NCI-H1930 (cell line): ENCODE measurements around the gene FBXL7.

Experiments
- DNase-seq, 2 experiments: peaks; one replicate each; lab custom pipeline; 2025; lab: John Stamatoyannopoulos, UW

FBXL7 gene

DNA sequence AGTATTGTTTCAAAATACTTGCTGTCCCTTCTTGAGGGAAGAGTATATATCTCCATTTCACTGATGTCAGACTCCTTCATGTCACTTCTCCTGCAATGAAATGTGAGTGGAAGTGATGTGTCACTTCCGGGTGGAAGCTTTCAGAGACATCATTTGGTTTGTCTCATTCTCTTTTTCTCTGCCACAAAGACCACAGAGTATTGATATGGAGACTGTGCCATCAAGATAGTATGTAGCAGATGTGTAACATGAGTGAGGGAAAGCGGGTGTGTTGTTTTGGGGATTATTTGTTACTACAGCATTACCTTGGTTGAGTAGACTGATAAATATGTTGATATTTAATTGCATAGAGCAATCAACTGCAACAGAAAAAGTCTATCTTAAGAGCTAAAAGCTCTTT lies 169.8 kb downstream of the FBXL7 start:
- DNase-seq = no peak

DNA sequence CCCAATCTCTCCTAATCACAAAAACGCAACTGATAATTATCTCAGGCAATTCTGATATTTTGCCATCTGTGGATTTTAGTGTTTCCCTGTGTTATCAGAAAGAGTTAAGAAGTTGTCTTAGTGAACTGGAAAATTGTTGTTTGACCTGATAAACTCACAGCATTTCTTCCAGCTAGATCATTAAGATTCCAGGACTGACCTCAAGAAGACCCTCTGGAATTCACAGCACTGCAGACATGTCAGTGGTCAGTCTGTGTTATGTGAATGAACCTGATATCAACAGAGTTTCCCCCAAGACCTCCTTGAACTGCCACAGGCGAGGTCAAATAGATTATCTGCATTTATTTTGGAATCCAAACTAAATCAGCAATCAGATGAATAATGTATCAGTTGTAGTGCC lies 174.7 kb downstream of the FBXL7 start:
- DNase-seq = no peak

DNA sequence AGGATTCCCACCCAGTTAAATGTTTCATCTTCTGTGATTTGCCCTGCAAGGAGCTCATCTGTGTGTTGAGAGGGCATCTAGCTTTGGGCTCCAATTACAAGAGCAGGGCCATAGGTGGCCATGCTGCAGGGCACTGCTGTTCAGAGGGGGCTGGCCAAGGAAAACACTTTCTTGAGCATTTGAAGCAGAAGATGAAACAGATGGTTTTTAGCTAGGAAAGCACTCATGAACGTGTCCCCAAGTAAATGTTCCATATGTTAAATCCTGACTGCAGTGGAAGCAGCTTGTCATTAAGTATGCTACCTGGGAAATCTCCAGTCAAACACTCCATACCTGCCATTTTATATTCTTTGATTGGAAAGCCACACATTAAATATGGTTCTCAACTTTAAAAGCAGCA lies 176.6 kb downstream of the FBXL7 start:
- no peak for DNase-seq

DNA sequence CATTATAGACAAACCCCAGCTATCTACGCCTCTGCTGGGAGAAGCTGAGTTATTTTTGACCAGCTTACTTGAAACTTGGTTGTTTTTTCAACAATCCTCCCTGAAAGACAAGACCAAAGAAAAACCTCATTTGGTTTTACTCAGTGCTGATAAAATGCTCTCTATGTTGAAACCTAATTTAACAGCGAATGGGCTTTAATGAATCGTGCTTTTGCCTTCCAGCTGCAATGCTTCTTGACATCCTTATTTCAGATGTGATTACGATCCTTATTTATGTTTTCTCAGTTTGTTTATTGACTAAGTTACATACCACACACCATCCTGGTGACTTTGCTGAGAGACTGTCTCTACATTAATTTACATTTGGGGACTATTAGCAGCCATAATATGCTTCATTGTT lies 179.2 kb downstream of the FBXL7 start:
- DNase-seq = no peak

DNA sequence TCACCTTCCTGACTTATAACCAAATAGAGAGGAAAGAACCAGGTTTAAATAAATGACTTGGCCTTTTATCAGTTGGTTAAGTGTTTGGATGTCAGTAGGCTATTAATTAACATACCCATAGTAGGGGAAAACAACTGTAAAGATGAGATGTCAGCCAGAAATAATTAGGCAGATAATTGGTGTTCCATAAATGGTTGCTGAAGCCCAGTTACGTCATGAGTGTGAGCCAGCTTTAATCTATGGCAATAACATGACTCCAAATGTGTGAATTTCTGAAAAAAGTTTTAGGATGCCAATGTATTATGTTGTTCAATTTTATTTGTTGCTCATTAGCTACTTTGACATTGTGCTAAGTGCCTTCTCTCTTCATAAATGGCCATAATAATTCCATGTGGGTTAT lies 180.5 kb downstream of the FBXL7 start:
- no peak for DNase-seq

DNA sequence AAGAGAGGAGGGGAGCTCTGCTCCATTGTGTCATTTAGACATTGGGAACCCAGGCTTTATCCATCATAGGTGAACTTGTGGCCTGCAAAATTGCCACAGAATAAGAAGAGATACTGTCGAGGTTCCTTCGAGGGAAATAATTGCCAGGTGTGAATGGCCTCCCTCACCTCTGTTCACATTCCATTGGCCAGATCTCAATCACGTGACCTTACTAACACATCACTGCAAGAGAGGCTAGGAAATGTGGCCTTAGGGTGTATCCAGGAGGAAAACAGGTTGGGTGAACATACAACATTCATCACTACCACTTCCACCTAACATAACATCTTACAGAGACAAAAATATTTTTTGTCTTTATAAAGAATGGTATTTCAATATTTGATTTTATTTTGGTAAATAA lies 182.1 kb downstream of the FBXL7 start:
- DNase-seq = no peak

DNA sequence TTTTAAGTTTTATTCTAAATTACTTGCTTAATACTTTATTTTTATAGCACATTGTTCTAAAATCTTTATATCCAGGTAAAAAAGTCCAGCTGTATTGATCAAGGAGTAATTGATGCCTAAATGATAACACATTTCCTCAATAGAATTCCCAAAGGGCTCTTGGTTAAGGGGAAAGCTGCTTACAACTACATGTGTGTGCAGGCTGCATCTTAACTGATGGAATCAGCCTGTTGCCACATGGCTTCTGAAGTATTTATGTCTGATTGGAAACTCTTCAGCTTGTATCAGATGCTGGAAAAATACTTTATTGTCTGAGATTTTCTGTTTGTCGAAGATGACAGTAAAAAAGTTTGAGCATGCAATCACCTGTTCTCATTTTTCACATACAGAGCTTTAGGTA lies 182.6 kb downstream of the FBXL7 start:
- DNase-seq = no peak

DNA sequence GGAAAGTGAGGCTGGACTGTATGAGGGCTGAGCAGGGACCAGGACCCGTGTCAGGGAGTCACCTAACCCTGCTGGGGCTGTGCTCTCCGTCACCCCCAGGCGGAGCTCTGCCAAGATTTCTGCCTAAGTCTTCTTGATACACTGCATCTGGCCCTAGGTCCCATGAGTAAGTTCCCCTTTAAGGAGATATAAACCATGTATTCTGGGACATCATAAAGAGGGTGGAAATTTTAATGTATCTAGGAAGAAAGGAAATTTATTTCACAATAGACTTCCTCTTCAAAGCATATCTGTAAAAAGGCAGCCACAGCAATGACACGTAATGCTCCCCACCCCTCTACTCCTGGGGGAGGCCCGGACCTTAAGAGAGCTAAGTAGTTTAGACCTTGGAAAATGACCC lies 183.4 kb downstream of the FBXL7 start:
- peak in 1 of 2 experiments; percentile 21 for DNase-seq

DNA sequence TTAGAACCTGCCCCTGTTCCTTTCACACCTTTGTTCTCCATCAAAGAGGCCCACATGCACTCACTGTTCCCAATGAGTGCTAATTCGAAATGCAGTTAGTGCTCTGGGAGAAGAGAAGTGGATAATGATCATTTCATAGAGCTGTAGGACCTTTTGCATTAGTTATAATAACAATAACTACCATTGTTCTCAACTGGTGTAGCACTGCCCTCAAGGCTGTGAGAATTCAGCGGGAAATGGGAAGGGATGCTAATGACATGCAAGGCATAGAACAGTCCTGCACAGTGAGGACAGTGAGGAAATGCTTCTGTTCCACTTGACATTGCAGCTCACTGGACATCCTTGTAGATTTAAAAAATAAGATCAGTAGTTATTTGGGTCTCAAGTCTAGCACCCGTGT lies 187.4 kb downstream of the FBXL7 start:
- no peak for DNase-seq

DNA sequence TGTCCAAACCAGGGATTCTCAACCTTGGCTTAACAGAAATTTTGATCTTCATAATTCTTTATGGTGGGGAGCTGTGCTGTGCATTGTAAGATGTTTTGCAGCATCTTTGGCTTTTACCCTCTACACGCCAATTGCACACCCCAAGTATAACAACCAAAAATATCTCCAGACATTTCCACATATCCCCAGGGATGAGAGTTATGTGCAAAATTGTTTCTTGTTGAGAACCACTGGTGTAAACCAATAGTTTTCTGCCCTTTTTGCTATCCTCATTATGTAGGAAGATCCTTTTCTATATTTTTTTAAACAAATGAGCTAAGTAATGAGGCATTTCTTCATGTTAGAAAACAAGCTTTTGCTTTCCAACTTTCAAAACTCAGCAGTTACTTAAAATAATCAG lies 189.9 kb downstream of the FBXL7 start:
- no peak for DNase-seq

DNA sequence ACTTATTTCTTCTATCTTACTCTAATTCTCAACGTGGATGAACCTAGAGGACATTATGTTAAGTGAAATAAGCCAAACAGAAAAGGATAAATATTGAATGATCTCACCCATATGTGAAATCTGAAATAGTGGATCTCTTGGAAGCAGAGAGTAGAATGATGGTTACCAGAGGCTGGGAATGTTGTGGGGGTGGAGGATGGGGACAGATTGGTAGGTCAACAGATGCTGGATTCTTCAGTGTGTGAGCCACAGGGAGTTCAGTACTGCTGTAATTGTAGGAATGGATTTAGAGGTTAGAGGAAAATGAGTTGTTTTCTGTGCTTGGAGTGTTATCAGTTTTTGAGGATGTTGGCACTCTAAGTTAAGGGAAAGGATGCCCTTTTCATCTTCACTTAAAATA lies 190.6 kb downstream of the FBXL7 start:
- no peak for DNase-seq

DNA sequence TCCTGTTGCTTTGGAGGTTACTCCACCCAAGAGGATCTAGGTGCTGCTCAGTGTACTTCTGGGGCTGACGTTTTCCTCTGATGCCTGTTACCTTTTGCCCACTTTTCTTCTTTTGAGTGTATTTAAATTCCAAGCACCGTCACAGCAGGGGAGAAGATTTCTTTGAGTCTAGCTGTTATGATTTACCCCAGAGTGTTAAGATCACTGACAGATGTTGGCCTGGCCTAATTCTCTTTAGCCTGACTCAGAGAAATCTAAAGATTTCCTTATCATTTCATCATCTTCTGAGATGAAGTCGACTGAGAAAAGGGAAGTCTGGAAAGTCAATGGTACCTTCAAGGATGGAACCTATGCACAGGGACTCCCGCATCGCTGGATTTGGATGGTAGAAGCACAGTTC lies 191.5 kb downstream of the FBXL7 start:
- DNase-seq = no peak

DNA sequence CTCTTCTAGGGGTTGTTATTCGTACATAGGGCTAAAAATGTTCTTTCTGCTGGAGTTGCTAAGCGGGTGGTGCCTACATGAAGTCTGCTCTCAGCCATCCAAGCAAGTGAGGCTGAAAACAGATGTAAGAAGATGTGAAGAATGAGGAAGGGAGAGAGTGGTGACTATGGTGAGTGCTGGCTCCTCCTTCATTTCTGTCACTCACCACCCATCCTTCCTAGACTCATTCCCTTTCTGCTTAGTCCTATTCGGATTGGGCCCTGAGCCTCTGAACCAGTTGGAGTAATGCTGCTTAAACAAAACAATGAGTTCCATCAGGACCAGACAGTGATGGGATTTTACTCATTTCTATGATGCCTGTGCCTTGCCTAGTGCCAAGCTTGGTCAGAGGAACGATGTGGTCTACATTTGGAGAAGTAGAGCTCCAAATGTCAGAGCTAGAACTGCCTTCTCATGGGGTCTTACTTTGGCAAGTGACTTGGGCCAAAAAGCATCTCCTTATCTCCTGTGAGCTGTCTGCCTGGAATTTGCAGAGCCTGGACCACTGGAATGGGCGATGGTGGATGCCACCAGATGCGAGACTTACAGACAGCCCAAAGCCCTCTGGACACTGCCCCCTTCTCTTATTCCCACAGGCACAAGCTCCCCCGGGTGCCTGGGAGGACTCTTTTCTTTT lies 192.9 kb downstream of the FBXL7 start:
- DNase-seq = no peak

DNA sequence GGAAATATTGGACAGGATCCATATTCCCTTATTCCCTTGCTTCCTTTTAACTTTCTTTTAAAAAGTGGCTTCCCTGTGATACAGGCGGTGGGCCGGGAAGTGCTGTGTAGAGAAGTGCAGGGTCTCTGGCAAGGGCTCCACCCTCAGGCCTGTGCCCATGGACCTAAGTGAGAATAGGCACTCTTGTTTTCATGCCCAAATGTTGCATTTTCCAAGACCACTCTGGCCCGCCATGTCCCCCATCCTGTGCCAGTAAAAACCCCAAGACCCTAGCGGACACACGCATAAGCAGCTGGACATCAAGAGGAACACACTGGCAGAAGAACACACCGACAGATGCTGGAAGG lies 193.4 kb downstream of the FBXL7 start:
- no peak for DNase-seq

DNA sequence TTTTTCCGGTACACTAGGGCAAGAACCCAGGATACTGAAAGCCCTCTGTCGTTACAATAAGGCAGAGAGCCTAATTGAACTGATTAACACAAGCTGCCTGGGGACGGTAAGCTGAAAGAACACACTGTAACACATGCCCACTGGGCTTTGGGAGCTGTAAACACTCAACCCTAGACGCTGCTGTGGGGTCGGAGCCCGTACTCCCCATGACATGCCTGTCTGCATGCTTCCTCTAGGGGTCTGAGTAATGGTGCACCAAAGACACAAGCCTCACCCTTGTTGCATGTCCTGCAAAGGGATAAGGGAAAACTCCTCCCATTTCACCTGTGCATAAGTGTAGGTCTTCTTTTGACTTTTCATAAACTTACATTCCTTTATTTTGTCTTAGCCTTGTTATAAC lies 194.0 kb downstream of the FBXL7 start:
- DNase-seq = no peak

DNA sequence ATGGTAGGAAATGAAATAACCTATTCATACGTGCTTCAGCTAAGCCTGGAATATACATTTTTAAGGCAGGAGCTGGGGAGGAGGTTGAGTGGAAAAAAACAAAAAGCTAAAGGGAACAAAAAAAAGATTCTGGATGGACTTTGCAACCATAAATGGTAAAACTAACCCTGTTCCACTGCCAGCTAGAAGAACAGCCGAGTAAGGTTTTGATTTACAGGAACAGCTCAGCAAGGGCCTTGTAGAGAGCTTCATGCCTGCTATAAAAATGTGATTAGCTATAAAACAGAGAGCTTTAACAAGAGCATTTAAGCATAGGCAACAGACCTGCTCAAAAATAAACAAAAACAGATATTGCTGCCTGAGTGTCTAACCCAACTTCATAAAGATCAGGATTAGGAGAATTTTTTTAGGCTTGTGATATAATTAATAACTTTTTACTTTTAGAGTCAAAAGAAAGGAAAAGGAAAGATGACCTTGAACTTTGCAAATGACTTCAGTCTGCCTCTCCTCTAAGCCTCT lies 194.8 kb downstream of the FBXL7 start:
- DNase-seq = no peak

DNA sequence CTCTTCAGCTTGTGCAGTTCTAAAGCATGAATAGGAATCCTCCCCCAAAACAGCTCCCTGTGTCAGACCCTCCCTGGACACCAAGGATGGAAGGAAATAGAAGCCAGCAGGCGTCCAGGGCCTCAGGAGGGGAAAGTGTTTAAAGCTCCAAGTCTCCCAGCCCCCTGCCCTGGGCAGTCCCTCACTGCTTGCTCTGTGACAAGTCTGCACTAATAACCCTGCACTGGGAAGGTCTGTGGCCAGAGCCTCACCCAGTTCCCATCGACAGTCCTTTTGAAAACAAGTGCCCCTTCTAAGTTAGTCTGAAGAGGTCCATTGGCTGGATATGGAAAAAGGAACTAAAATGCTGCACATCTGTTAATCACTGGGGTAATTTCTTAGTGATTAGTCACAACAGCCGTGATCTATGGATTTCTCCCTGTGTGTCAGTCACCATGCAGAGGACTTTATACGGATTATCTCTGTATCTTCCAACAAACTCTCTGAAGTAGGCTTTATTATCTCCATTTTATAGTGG lies 195.3 kb downstream of the FBXL7 start:
- no peak for DNase-seq

DNA sequence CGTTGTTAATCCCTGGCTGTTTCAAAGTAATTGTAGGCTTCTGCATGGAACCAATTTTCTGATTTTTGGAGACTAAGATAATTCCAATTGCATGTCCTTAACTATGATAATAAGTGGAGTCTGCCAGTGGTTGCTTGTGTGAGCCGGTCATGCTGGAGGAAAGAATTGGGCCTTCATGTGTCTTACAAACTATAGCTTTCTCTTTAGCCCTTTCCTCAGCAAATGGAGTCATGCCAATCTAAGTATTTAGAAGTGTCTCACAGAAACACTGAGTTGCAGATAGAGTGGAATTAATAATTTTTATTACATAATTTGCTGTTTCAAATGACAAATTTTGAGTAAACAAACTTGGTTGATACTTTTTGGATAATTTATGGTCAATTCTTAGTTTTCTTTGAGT lies 200.4 kb downstream of the FBXL7 start:
- no peak for DNase-seq

DNA sequence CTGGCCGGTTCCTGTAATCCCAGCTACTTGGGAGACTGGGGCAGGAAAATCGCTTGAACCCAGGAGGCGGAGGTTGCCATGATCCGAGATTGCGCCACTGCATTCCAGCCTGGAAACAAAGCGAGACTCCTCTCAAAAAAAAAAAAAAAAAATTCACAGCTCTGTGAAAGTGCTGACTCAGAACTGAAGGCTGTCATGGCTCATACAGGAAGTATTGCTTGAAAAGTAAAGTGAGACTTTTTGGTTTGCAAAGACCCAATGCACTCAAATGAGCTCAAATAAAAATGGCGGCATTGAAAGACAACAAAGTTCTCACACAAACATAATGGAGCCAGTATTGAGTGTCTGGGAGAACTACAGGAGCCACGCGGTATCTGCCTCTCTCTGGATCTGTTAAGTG lies 202.1 kb downstream of the FBXL7 start:
- DNase-seq = no peak

DNA sequence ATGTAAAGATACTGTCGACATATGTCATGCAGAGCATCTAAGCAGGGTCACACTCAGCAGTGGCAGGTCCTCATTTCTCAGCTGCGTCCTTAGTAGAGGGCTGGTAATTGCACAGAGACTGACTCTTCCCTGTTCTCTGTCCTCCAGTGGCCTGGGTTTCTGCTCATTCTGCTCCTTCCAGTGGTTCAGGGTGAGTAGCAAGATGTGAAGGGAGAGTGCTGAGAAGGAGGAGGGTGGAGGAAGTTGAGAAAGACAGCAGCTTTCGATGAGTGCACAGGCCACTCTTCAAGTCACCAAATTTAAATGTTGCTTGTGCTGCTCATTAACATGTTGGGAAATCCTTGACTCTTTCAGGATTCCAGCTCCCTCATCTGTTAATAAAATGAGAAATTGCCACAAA lies 203.9 kb downstream of the FBXL7 start:
- DNase-seq = no peak

DNA sequence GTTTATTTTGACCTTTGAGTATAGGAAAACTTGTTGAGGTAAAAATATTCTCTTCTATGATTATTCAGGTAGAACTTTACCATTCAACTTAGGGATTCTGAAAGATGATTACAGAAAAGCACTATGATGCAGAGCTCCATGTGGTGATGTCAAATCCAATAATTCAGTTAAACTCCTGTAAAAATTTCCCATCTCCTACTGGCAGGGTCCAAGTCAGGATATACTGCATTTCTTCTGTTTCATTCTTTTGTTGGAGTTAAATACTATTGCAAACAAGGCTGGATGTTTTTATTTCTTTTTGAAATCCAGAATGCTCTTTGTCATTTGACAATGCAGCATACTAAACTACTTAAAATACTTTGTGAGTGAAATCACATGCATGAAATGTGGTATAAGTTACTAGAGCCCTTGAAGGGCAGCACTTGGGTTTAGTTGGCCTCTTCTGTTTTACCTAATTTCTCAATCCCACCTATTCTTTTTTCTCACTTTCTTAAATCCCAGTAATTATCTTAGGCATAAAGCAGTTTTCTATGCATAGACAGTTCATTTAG lies 204.5 kb downstream of the FBXL7 start:
- no peak for DNase-seq

DNA sequence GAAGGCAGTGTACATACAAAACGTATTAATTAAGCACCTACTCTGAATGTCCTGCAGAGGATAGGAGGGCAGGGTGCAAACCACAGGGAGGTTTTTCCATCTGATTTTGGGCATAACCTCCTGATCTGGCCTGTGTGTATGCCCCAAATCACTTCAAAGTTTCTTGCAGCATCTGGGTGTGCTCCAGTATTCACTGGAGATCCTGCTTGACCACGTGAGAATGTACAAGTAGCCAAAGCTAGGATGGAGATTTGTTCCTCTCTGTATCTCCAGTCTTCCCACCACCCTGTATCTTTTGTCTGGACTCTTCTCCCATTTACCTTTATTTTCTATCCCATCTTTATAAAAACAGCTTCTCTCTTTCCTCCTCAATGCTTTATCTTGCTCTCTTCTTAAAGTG lies 207.7 kb downstream of the FBXL7 start:
- no peak for DNase-seq

DNA sequence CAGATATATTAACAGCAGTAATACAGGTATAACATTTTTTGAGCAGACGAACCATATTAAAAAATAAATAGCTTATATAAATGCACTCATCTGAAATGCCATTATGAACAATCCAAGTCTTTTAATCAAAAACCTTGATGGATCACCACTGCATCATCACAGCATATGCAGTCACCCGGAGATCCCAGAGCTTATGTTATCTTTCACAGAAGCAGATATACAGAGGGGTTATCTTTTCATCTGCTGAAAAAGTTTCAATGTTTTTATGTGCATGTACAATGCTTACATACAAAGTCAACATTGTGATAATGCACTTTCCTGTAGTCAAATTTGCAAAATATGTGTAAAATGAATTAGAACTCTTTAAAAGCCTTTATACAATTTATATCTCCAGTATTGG lies 211.9 kb downstream of the FBXL7 start:
- no peak for DNase-seq

DNA sequence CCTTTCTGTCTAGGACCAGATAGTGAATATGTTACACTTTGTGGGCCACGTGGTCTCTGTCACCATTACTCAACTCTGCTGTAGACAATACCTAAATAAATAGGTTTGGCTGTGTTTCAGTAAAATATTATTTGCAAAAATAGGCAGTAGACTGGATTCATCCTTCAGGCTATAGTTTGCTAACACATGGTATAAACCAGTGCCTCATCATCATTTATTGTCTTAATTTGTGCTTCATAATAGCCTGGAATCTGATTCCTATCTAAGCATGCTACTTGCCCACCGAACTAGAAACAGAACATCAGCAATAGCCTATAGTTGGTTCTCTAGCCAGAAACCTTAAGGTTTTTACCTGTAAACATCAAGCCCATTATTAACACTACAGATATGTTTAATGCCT lies 215.6 kb downstream of the FBXL7 start:
- no peak for DNase-seq
